HG02759 (cell line): ENCODE measurements around the gene ZNF786.
"Not testable (repeated sequence)": the region's sequence is repeated elsewhere in the genome, so short reads cannot be mapped to it uniquely, and the experiment has no call there.

Source experiments
- ATAC-seq: cut with Tn5 transposase; IDR thresholded peaks from one replicate; pipeline ENCODE4 v1.9.1; 2021; ENCODE audit warnings: mild to moderate bottlenecking, moderate library complexity; ENCODE audit not compliant: unreplicated experiment

Gene ZNF786

DNA sequence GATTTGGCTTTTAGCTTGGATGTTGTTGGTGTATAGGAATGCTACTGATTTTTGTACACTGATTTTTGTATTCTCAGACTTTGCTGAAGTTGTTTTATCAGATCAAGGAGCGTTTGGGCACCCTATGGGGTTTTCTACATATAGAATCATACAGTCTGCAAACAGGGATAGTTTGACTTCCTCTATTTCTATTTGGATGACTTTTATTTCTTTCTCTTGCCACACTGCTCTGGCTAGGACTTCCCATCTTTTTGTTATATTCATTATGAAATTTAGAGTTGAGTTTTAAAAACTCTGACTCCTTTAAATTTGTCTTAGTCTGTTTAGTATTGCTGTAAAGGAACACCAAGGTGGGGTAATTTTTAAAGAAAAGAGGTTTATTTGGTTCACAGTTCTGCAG is 4.7 kb downstream of the ZNF786 start:
- no peak for ATAC-seq

DNA sequence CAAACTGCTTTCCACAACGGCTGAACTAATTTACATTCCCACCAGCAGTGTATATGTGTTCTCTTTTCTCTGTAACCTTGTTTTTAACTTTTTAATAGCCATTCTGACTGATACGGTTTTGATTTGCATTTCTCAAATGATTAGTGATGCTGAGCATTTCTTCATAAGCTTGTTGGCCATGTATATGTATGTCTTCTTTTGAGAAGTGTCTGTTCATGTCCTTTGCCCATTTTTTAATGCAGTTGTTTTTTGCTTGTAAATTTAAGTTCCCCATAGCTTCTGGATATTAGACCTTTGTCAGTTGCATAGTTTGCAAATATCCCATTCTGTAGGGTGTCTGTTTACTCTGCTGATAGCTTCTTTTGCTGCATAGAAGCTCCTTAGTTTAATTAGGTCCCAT is 6.1 kb downstream of the ZNF786 start:
- no peak for ATAC-seq

DNA sequence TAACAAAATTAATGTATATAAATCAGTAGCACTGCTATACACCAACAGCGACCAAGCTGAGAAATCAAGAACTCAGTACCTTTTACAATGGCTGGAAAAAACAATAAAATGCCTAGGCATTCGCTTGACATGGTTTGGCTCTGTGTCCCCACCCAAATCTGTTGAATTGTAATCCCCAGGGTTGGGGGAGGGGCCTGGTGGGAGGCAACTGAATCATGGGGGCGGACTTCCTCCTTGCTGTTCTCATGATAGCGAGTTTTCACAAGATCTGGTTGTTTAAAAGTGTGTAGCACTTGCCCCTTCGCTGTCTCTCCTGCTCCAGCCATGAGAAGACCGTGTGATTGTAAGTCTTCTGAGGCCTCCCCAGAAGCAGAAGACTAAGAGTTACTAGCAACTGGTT is 8.6 kb downstream of the ZNF786 start:
- no peak for ATAC-seq

DNA sequence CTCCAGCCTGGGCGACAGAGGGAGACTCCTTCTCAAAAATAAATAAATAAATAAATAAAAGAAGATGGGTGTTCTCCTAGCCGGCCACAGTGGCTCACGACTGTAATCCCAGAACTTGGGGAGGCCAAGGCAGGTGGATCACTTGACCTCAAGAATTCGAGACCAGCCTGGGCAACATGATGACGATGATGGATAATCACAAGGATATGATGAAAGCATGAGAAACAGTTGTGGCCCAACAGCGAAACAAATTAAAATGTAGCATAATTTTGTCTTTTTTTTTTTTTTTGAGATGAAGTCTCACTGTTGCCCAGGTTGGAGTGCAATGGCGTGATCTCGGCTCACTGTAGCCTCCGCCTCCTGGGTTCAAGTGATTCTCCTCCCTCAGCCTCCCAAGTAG is 12.9 kb downstream of the ZNF786 start:
- ATAC-seq, result no peak

DNA sequence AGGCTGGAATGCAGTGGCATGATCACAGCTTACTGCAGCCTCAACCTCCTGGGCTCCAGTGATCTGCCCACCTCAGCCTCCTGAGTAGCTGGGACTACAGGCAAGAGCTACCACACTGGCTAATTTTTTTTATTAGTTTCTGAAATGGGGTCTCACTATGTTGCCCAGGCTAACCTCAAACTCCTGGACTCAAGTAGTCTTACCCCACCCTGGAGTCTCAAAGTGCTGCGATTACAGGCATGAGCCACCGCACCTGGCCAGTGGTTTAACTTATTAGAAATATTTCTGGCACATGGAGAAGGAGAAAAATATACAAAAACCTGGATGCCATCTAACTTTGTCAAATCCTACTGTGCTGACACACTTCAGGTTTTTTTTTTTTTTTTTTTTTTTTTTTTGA is 15.2 kb downstream of the ZNF786 start:
- no peak for ATAC-seq

DNA sequence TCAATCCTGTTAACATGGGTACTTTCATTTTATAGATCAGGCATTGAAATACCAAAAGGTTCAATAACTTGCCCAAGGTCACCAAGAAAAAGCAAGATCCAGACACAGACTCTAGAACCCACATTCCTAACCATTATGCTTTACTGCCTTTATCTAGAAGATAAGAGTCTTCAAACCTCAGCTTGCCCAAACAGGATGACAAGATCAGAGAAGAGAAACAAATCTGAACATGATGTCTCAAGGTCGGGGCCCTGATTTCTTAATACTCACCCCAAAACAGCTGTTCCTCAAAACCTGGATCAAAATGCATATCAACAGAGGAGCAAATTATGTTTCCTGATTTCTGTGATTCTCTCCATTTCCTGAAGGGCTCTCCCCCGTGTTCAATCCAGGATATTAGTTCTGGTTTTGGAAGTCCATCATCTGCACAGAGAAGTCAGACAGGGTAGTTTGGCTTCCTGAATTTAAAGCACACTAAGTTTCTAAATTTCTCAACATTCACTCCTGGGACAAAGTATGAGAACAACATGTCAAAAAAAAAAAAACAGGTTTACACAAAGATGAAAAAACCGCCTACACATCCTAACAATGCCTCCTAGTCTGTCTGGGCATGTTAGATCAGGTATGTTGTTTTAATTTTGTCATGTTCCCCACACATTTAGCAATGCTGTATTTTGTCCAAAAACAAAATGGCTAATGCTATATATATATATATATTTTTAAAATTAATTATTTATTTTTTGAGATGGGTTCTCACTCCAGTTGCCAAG is 16.2 kb downstream of the ZNF786 start:
- ATAC-seq, result no peak

DNA sequence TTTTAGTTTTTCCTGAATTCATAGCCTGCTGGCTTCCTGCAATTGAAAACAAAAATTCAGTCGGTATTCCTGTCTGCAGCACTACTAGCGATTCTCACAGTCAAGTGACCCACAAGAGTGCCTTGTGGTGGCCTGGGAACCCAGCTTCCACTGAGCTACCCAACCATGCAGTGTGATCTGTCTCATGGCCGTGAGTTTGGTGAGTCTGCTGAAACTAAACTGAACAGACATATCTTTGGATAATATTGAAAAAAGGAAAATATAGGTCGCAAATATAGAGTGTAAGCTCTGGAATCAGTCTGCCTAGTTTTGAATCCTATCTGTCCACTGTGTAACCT is 18.1 kb downstream of the ZNF786 start:
- no peak for ATAC-seq

DNA sequence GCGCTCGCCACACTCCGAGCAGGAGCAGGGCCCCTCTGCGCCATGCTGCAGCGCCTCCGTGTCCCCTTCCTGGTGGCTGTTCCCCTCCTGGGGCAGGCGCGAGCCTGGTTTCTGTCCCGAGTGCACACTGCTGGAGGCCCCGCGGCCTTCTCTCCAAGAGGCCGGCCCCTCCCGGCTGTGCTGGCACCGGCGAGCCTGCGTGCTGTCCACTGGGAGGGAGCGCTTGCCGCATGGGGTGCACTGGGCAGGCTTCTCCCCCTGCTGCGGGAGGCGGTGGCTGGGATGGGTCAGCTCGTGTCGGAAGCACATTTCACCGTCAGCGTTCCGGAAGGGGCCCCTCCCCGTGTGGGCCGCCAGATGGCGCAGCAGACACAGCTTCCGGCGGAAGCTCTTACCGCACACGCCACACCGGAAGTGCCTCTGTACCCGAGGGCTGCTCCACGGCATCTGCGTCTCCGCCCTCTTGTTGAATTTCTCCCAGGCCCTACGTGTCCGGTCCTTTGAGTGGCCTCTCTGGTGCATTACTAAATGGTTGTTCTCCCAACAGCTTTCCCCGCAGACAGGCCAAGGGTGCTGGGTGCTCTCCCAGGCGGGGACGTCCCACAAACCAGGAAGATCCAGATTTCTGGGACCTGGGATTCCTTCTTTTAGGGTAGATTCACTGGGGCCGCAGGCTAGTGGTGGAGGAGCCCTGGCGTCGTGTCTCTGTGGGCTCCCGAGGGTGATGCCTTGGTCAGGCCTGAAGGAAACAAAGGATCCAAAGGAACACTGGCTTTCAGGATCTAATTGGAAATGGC is 18.7 kb downstream of the ZNF786 start:
- ATAC-seq, result no peak

DNA sequence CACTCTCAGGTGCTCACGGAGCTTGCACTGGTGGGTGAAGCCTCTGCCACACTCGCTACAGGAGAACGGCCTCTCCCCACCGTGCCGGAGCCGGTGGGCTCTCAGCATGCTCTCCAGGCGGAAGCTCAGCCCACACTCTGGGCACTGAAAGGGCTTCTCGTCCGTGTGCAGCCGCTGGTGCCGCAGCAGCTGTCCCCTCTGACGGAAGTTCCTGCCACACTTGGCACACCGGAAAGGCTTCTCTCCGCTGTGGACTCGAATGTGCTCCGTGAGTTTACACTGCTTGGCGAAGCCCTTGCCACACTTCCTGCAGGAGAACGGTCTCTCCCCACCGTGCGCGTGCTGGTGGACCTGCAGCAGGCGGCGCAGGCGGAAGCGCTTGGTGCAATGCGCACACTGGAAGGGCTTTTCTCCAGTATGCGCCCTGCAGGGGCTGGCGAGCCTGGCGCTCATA is 19.3 kb downstream of the ZNF786 start:
- no peak for ATAC-seq

DNA sequence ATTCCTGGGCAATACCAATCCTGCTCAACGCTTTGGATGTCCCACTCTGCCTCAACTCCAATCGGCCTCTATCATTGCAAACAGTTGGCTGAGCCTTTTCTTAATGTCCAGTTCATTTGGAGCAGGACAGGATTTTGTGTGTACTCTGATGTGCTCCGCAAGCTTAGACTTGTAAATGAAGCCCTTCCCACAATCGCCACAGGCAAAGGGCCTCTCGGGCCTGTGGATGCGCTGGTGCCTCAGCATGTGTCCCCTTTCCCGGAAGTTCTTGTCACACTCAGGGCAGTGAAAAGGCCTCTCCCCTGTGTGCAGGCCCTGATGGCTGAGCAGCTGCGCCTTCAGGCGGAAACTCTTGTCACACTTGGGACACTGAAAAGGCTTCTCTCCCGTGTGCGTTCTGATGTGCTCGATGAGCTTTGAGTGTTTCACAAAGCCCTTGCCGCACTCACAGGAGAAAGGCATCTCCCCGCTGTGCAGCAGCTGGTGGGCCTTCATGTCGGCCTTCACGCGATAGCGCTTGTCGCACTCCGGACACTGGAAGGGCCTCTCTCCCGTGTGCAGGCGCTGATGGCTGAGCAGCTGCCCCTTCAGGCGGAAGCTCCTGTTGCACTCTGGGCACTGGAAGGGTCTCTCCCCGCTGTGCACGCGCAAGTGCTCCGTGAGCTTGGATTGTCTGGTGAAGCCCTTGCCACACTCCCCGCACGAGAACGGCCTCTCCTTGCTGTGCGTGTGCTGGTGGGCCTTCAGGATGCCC is 20.0 kb downstream of the ZNF786 start:
- no peak for ATAC-seq

DNA sequence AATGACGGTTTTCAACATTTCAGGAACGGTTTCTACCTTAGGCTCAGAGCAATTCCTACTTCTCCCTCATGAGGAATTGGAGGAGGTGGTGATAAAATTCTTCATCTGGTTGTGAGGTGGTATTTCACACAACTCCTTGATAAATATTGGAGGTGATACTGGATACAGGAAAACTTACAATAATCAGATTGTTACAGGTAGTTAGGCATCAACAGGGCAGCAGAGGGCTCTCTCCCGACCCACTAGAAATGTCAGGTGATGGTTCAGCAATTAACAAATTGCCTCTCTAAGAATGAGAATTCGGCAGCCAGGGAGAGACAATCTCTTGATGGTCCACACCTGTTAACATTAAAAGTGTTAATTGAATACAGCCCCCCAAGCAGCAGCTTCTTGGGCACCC is 22.6 kb downstream of the ZNF786 start:
- no peak for ATAC-seq

DNA sequence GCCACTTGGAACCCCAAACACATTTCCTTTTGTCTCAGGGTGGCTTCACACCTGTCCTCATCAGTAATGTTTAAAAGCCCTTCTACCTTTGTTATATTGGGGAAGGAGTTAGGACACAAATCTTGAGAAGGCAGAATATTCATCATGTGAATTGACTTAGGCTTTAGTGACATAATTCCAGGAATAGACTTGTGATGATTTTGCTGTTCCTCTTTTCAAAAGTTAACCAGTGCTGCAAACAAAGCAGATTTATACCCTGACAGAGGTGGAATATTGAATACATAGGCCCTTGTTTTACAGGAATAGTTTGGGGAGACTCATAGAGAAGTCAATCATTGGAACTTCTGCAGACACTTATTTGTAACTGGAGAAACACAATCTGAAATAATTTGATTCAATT is 27.0 kb downstream of the ZNF786 start:
- no peak for ATAC-seq

DNA sequence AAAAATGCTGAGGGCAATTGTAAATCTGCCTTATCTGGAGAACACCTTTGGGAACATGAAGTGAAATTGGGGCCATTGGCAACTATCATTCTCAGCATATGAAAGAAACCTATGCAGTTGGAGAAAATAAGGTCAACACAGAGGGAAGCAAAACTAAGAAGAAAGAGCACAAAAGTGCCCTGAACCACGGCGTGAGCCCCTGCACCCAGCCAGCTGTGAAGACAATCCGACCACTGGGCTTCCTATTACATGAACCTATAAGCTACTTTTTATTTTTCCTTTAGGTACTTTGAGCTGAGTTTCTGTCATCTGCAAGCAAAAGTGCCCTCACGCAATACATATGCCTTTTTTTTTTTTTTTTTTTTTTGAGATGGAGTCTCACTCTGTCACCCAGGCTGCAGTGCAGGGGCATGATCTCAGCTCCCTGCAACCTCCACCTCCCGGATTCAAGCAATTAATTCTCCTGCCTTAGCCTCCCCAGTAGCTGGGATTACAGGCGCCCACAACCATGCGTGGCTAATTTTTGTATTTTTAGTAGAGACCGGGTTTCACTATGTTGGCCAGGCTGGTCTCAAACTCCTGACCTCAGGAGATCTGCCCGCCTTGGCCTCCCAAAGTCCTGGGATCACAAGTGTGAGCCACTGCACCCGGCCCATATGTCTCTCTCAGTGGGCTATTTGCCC is 28.2 kb downstream of the ZNF786 start:
- not testable (repeated sequence) for ATAC-seq

DNA sequence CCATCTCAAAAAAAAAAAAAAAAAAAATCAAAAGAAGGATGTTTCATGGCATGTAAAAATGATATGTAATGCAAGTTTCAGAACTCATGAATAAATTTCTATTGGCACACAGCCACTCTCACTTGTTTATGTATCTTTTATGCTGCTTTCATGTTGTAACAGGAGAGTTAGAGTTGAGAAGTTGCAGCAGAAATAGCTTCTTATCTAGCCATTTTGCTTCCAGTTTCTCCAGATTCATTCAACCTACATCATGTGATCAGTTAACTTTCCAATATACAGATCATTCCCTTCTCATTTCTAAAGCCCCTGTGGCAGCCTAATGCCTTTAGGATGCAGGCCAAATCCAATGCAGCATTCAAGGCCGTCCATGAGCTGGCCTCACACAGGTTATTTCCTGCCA is 30.4 kb downstream of the ZNF786 start:
- no peak for ATAC-seq

DNA sequence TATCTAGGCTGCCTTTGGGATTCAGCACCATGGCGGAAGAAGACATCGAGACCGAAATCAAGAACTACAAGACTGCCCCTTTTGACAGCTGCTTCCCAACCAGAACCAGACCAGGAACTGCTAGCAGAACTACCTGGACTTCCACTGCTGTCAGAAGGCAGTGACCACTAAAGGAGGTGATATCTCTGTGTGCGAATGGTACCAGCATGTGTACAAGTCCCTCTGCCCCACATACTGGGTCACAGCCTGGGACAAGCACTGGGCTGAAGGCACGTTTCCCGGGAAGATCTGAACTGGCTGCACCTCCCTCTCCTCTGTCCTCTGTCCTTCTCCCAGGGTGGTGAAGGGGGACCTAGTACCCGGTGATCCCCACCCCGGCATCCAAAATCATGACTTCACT is 36.6 kb downstream of the ZNF786 start:
- ATAC-seq, result no peak

DNA sequence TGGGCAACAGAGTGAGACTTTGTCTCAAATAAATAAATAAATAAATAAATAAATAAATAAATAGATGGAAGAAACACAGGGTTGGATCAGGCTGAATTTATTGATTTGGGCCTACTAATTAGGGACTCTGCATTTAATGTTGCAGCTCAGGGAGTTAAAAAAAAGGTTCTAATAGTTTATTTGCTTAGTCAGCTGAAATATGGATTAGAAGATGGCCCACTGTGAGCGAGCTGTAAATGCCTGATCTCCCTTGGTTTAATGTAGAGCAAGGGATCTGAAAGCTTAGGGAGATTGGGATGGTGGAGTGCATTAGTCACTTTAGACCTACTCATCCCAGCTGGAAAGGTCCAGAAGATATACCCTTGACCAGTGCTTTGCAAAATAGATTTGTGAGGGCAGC is 37.1 kb downstream of the ZNF786 start:
- no peak for ATAC-seq

DNA sequence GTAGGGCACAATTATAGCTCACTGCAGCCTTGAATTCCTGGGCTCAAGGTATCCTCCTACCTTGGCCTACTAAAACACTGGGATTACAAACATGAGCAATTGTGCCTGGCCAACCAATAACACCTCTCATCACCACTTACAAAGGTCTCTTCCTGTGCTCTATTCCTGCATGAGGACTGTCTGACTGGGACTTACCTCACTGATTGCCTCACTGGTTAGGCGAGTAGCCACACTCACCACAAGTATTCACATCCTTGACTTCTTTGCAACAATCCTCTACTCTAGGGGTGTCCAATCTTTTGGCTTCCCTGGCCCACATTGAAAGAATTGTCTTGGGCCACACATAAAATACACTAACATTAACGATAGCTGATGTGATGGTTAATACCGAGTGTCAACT is 39.6 kb downstream of the ZNF786 start:
- no peak for ATAC-seq

DNA sequence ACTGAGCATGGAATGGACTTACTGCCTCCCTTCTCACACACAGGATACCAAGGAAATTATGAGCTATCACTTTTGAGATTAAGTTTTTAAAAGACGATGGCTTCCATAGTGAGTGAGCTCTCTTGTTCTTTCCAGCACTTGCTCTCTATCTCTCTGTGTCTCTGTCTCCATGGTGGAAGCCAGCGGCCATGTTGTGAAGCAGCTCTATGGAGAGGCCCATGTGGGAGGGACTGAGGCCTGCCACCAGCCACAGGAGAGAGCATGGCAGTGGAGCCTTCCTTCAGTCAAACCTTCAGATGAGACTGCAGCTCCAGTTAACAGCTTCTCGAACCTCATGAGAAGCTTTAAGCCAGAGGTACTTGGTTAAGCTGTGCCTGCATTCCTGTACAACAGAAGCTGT is 41.7 kb downstream of the ZNF786 start:
- ATAC-seq, result no peak

DNA sequence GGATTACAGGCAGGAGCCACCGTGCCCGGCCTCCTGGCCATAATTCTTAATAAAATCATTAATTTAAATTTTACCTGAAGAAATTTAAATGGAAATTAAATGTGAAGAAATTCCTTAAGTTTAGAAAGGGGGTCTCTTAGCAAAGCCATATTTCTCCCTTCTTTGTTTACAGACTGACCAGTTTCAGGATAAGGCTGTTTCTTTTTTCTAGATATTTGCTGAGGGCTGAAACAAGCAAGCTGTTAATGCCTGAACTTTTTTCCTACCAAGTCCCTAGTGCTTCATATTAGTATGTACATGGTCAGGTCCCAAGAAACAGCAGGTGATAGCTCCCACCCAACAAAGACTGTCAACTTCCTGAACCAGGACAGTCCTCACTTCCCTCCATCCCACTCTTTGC is 44.1 kb downstream of the ZNF786 start:
- ATAC-seq, result no peak

DNA sequence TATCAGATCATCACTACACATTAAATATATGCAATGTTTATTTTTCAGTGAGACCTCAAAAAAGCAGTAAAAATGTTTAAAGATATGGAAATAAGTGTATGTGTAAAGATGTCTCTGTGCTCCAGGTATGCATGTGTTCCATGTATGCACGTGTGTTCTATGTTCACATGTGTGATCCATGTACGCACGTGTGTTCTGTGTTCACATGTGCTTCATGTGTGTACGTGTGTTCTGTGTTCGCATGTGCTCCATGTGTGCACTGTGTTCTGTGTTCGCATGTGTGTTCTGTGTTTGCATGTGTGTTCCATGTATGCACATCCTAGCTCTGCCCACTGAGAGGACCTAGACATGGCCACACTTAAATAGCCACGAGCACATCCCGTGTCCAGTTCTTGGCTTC is 46.6 kb downstream of the ZNF786 start:
- no peak for ATAC-seq

DNA sequence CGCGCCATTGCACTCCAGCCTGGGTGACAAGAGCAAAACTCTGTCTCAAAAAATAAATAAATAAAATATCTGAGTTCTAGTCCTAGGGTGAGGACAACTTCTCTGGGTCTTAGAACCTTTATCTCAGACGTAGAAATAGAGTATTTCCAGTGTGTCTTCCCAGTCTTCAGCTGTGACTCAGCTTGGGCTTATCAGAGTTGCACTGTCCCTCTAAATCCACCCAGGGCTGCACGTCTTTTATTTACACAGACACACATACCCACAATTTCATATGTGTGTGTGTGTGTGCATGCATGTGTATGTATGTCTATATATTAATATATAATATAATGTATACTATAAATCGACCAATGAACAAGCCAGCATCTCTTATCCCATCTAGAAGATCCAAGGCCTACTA is 49.2 kb downstream of the ZNF786 start:
- ATAC-seq, result no peak
